HepG2 (cell line): ENCODE results near the gene GSAP. TPM values are rescaled to one million over a fixed set of nuclear protein-coding genes. Genes with fewer than 3 reads are reported as not detected.

Experiments used
- IRF9 ChIP-seq: sonication (generic); formaldehyde crosslinking; IDR thresholded peaks from 2 replicates; pipeline ENCODE4 v1.8.0; 2022; ENCODE audit warnings: missing genetic modification reagents, mild to moderate bottlenecking, borderline replicate concordance
- ISL2 ChIP-seq: sonication (generic); formaldehyde crosslinking; IDR thresholded peaks from 2 replicates; pipeline ENCODE4 v1.5.0; 2020; ENCODE audit warnings: missing genetic modification reagents
- KDM6A ChIP-seq: IDR thresholded peaks from 2 replicates; pipeline ENCODE4 v1.6.1; 2016; ENCODE audit warnings: low read depth
- KLF9 ChIP-seq: IDR thresholded peaks from 2 replicates; pipeline ENCODE4 v1.6.1; 2016; ENCODE audit warnings: low read depth
- LBX2 ChIP-seq: sonication (generic); formaldehyde crosslinking; IDR thresholded peaks from 2 replicates; pipeline ENCODE4 v1.5.0; 2020; ENCODE audit warnings: missing genetic modification reagents, mild to moderate bottlenecking, borderline replicate concordance
- MAF1 ChIP-seq: sonication (generic); formaldehyde crosslinking; IDR thresholded peaks from 2 replicates; pipeline ENCODE4 v1.5.0; 2020; ENCODE audit warnings: missing genetic modification reagents, borderline replicate concordance
- MIXL1 ChIP-seq: IDR thresholded peaks from 2 replicates; pipeline ENCODE4 v1.6.1; 2016
- ONECUT2 ChIP-seq: sonication (generic); formaldehyde crosslinking; IDR thresholded peaks from 2 replicates; pipeline ENCODE4 v1.4.0; 2020; ENCODE audit warnings: missing genetic modification reagents
- PHF21A ChIP-seq: sonication (generic); formaldehyde crosslinking; IDR thresholded peaks from 2 replicates; pipeline ENCODE4 v1.5.0; 2020; ENCODE audit warnings: mild to moderate bottlenecking, missing genetic modification reagents
- RARA ChIP-seq: IDR thresholded peaks from 2 replicates; pipeline ENCODE4 v1.6.1; 2016; ENCODE audit warnings: missing genetic modification reagents, missing compliant biosample characterization
- TBL1XR1 ChIP-seq: fragments of 150-350 bp; IDR thresholded peaks from 2 replicates; pipeline ENCODE4 v1.6.1; 2014; ENCODE audit warnings: borderline replicate concordance, low read length; ENCODE audit not compliant: partially characterized antibody
- TBX3 ChIP-seq: fragments of 450-650 bp; IDR thresholded peaks from 2 replicates; pipeline ENCODE4 v1.6.1; 2017; ENCODE audit warnings: antibody characterized with exemption, mild to moderate bottlenecking, inconsistent platforms, borderline replicate concordance
- TCF7 ChIP-seq: sonication (generic); IDR thresholded peaks from 2 replicates; pipeline ENCODE4 v1.6.1; 2016; ENCODE audit warnings: antibody characterized with exemption, low read depth
- TFAP4 ChIP-seq: sonication (generic); IDR thresholded peaks from 2 replicates; pipeline ENCODE4 v1.6.1; 2016; ENCODE audit warnings: low read depth, borderline replicate concordance
- ZBTB39 ChIP-seq: sonication (generic); formaldehyde crosslinking; IDR thresholded peaks from 2 replicates; pipeline ENCODE4 v1.5.0; 2020; ENCODE audit warnings: missing genetic modification reagents
- ZBTB4 ChIP-seq: sonication (generic); formaldehyde crosslinking; IDR thresholded peaks from 2 replicates; pipeline ENCODE4 v1.4.0; 2020; ENCODE audit warnings: missing genetic modification reagents, mild to moderate bottlenecking, borderline replicate concordance
- ZNF331 ChIP-seq: sonication (generic); formaldehyde crosslinking; IDR thresholded peaks from 2 replicates; pipeline ENCODE4 v1.4.0; 2020; ENCODE audit warnings: missing genetic modification reagents
- ZNF556 ChIP-seq: sonication (generic); formaldehyde crosslinking; IDR thresholded peaks from 2 replicates; pipeline ENCODE4 v1.4.0; 2020; ENCODE audit warnings: mild to moderate bottlenecking, missing genetic modification reagents, borderline replicate concordance
- ZNF615 ChIP-seq: sonication (generic); formaldehyde crosslinking; IDR thresholded peaks from 2 replicates; pipeline ENCODE4 v1.5.0; 2020; ENCODE audit warnings: mild to moderate bottlenecking, missing genetic modification reagents, borderline replicate concordance
- ZNF770 ChIP-seq: sonication (generic); formaldehyde crosslinking; IDR thresholded peaks from 2 replicates; pipeline ENCODE4 v1.5.0; 2020; ENCODE audit warnings: mild to moderate bottlenecking, missing genetic modification reagents
- ZNF775 ChIP-seq: sonication (generic); formaldehyde crosslinking; IDR thresholded peaks from 2 replicates; pipeline ENCODE4 v1.4.0; 2020; ENCODE audit warnings: missing genetic modification reagents, mild to moderate bottlenecking, moderate library complexity, borderline replicate concordance
- ZNF790 ChIP-seq: sonication (generic); formaldehyde crosslinking; IDR thresholded peaks from 2 replicates; pipeline ENCODE4 v1.8.0; 2022; ENCODE audit warnings: missing genetic modification reagents, mild to moderate bottlenecking, borderline replicate concordance
- polyA plus RNA-seq, 8 experiments: library from polyadenylated mRNA; depleted of rRNA in 3 of 8; stranded (reverse) in 7 of 8; unstranded in 1 of 8; fragments of >200 nt; fragmentation: Illumina TruSeq in 4 of 8; extraction: Trizol in 4 of 8; gene quantifications; 2 replicates each; pipeline versions ENCODE4 v1.2.1 to v1.2.3, GENCODE V29; 2011 to 2016; ENCODE audit warnings: low read depth in 4 of 8, missing spikeins in 1 of 8, mixed read lengths in 1 of 8; ENCODE audit not compliant: insufficient read depth in 1 of 8
- total RNA-seq, 5 experiments: library from RNA; depleted of rRNA; stranded (reverse); fragments of >200 nt; fragmentation: Illumina TruSeq; extraction: Trizol; gene quantifications; 2 replicates each; pipeline ENCODE4 v1.2.3, GENCODE V29; 2016; ENCODE audit warnings: low read depth in 1 of 5

Gene GSAP
- total and polyA plus RNA-seq, 2 of the 13 experiments (the other 11 are each of a cell fraction or from before 2014, with no cell fraction given): 34.6 to 40.6 TPM

GRCh38 chr7:77457779-77458178 is 41.6 kb upstream of the GSAP start (continued):
- peak; percentile 47 for TF ChIP-seq TCF7
- no peak for TF ChIP-seq KDM6A (CRISPR knock-in tag)
- TF ChIP-seq TBL1XR1: peak; percentile 52
- peak; percentile 71; the same call in 1 of the 2 replicates for TF ChIP-seq TBX3
- TF ChIP-seq LBX2 (CRISPR knock-in tag): no peak
- TF ChIP-seq KLF9 (CRISPR knock-in tag): no peak
- TF ChIP-seq RARA (CRISPR knock-in tag): peak; percentile 94
- TF ChIP-seq ZBTB39 (CRISPR knock-in tag): no peak
- peak; percentile 79 for TF ChIP-seq ISL2
- no peak for TF ChIP-seq ZBTB4
- TF ChIP-seq MAF1 (CRISPR knock-in tag): no peak
- no peak for TF ChIP-seq ONECUT2 (CRISPR knock-in tag)
- no peak for TF ChIP-seq TFAP4
- no peak for TF ChIP-seq ZNF790 (CRISPR knock-in tag)
- TF ChIP-seq ZNF331 (CRISPR knock-in tag): peak; percentile 31; the same call in 1 of the 2 replicates
- TF ChIP-seq ZNF556 (CRISPR knock-in tag): no peak
- TF ChIP-seq ZNF775 (CRISPR knock-in tag): no peak
- TF ChIP-seq ZNF615: no peak
- no peak for TF ChIP-seq ZNF770 (CRISPR knock-in tag)
- no peak for TF ChIP-seq IRF9 (CRISPR knock-in tag)
- TF ChIP-seq PHF21A (CRISPR knock-in tag): no peak
- TF ChIP-seq MIXL1 (CRISPR knock-in tag): 0 out of 2 replicates have a peak, but pooled peaks have one; percentile 54
